HG02885 (cell line): ENCODE data around the gene ADAMTS6.
"Not testable (repeated sequence)": the region's sequence is repeated elsewhere in the genome, so short reads cannot be mapped to it uniquely, and the experiment has no call there.

Experiments
- ATAC-seq: cut with Tn5 transposase; IDR thresholded peaks from one replicate; pipeline ENCODE4 v1.9.1; 2021; ENCODE audit warnings: mild to moderate bottlenecking; ENCODE audit not compliant: unreplicated experiment, poor library complexity

The ADAMTS6 gene

GRCh38 chr5:65481635-65482295 is at the start of gene ADAMTS6:
TSS of gene ADAMTS6 (minus strand) at chr5:65481920. CDS start at chr5:65473673, 8,247 bp downstream.
- ATAC-seq, result peak; percentile 79

GRCh38 chr5:65530904-65531303 is 49.2 kb upstream of the ADAMTS6 start:
- no peak for ATAC-seq

- ATAC-seq, result no peak
Observed at GRCh38 chr5:65525726-65526125, 44.0 kb upstream of the ADAMTS6 start.

GRCh38 chr5:65512170-65512937 is 30.6 kb upstream of the ADAMTS6 start:
- no peak for ATAC-seq

GRCh38 chr5:65508978-65509377 is 27.3 kb upstream of the ADAMTS6 start:
- no peak for ATAC-seq

GRCh38 chr5:65506961-65507360 is 25.2 kb upstream of the ADAMTS6 start:
- no peak for ATAC-seq

- ATAC-seq, result no peak
Observed at GRCh38 chr5:65489119-65489518, 7.4 kb upstream of the ADAMTS6 start.

GRCh38 chr5:65488038-65488687 is 6.4 kb upstream of the ADAMTS6 start:
- ATAC-seq, result not testable (repeated sequence)

- not testable (repeated sequence) for ATAC-seq
Observed at GRCh38 chr5:65486803-65487202, 5.1 kb upstream of the ADAMTS6 start.

GRCh38 chr5:65485405-65485804 is 3.7 kb upstream of the ADAMTS6 start:
- ATAC-seq, result no peak

- ATAC-seq, result peak; percentile 57
Observed at GRCh38 chr5:65483546-65484346, 2.0 kb upstream of the ADAMTS6 start.

GRCh38 chr5:65482736-65483545 is 1.2 kb upstream of the ADAMTS6 start:
- no peak for ATAC-seq

GRCh38 chr5:65482296-65482735 is 596 bp upstream of the ADAMTS6 start:
- ATAC-seq, result no peak

GRCh38 chr5:65481171-65481581 is 544 bp downstream of the ADAMTS6 start:
- ATAC-seq, result peak; percentile 18

GRCh38 chr5:65480306-65480865 is 1.3 kb downstream of the ADAMTS6 start:
- peak; percentile 34 for ATAC-seq

GRCh38 chr5:65479527-65479926 is 2.2 kb downstream of the ADAMTS6 start:
- ATAC-seq, result no peak

GRCh38 chr5:65478336-65478735 is 3.4 kb downstream of the ADAMTS6 start:
- no peak for ATAC-seq

- ATAC-seq, result no peak
Observed at GRCh38 chr5:65475895-65476294, 5.8 kb downstream of the ADAMTS6 start.

- ATAC-seq, result no peak
Observed at GRCh38 chr5:65475336-65475735, 6.4 kb downstream of the ADAMTS6 start.
